HL-60 (cell line): ENCODE measurements around the gene CHKB.

Experiments
- DNase-seq, 2 experiments: peaks; one replicate each; pipeline ENCODE4 v3.0.0-alpha.2; 2010 to 2020; ENCODE audit warnings: low read depth in 1 of 2, low spot score in 1 of 2
- H3K27ac ChIP-seq: fragments of 250-450 bp; sonication (Bioruptor Pico); replicated peaks from 2 replicates; pipeline ENCODE4 v1.5.1; 2020; ENCODE audit warnings: mild to moderate bottlenecking, moderate library complexity
- H3K27me3 ChIP-seq: fragments of 250-450 bp; sonication (Bioruptor Pico); 2 replicates; pipeline ENCODE4 v1.5.1; 2021; ENCODE audit warnings: mild to moderate bottlenecking, moderate library complexity; ENCODE audit not compliant: insufficient read depth, poor library complexity, severe bottlenecking
- H3K4me3 ChIP-seq: replicated peaks from 2 replicates; pipeline ENCODE4 v1.5.1; 2011; ENCODE audit warnings: mild to moderate bottlenecking, control low read depth, low read length; ENCODE audit not compliant: insufficient read depth
- GABPA ChIP-seq: IDR thresholded peaks from 2 replicates; pipeline ENCODE4 v1.6.1; 2012; ENCODE audit warnings: low read depth
- POLR2AphosphoS5 ChIP-seq: IDR thresholded peaks from 2 replicates; pipeline ENCODE4 v1.6.1; 2012; ENCODE audit warnings: low read depth
- SPI1 ChIP-seq: IDR thresholded peaks from 2 replicates; pipeline ENCODE4 v1.6.1; 2012; ENCODE audit warnings: low read depth, mild to moderate bottlenecking, borderline replicate concordance
- TF ChIP-seq, protein P1 (sequence below): IDR thresholded peaks from 2 replicates; pipeline ENCODE4 v1.6.1; 2012; ENCODE audit warnings: low read depth; ENCODE audit not compliant: insufficient replicate concordance
- TF ChIP-seq, protein P2 (sequence below): IDR thresholded peaks from one replicate; pipeline ENCODE4 v1.5.1; 2011; ENCODE audit warnings: low read length, control low read depth, inconsistent platforms; ENCODE audit not compliant: insufficient read depth

CHKB gene

DNA sequence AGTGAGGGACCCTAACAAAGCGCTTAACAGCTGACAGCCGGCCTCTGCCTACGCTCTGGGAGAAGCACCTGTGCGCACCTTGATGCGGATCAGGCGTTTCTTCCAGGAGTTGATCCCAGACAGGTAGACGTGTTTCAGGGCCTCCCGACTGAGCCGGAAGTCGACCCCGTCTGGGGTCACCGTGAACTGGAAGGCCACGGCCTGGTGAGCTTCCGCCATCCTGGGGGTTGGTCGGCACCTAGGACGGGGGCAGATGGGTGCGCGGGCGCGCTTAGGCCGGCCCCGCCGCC lies 5.0 kb downstream of the CHKB start:
- no peak for TF ChIP-seq SPI1
- TF ChIP-seq GABPA: no peak
- no peak for TF ChIP-seq POLR2AphosphoS5
- TF ChIP-seq, protein P1, sequence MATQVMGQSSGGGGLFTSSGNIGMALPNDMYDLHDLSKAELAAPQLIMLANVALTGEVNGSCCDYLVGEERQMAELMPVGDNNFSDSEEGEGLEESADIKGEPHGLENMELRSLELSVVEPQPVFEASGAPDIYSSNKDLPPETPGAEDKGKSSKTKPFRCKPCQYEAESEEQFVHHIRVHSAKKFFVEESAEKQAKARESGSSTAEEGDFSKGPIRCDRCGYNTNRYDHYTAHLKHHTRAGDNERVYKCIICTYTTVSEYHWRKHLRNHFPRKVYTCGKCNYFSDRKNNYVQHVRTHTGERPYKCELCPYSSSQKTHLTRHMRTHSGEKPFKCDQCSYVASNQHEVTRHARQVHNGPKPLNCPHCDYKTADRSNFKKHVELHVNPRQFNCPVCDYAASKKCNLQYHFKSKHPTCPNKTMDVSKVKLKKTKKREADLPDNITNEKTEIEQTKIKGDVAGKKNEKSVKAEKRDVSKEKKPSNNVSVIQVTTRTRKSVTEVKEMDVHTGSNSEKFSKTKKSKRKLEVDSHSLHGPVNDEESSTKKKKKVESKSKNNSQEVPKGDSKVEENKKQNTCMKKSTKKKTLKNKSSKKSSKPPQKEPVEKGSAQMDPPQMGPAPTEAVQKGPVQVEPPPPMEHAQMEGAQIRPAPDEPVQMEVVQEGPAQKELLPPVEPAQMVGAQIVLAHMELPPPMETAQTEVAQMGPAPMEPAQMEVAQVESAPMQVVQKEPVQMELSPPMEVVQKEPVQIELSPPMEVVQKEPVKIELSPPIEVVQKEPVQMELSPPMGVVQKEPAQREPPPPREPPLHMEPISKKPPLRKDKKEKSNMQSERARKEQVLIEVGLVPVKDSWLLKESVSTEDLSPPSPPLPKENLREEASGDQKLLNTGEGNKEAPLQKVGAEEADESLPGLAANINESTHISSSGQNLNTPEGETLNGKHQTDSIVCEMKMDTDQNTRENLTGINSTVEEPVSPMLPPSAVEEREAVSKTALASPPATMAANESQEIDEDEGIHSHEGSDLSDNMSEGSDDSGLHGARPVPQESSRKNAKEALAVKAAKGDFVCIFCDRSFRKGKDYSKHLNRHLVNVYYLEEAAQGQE: no peak
- TF ChIP-seq, protein P2, sequence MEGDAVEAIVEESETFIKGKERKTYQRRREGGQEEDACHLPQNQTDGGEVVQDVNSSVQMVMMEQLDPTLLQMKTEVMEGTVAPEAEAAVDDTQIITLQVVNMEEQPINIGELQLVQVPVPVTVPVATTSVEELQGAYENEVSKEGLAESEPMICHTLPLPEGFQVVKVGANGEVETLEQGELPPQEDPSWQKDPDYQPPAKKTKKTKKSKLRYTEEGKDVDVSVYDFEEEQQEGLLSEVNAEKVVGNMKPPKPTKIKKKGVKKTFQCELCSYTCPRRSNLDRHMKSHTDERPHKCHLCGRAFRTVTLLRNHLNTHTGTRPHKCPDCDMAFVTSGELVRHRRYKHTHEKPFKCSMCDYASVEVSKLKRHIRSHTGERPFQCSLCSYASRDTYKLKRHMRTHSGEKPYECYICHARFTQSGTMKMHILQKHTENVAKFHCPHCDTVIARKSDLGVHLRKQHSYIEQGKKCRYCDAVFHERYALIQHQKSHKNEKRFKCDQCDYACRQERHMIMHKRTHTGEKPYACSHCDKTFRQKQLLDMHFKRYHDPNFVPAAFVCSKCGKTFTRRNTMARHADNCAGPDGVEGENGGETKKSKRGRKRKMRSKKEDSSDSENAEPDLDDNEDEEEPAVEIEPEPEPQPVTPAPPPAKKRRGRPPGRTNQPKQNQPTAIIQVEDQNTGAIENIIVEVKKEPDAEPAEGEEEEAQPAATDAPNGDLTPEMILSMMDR: no peak
- no peak for DNase-seq

DNA sequence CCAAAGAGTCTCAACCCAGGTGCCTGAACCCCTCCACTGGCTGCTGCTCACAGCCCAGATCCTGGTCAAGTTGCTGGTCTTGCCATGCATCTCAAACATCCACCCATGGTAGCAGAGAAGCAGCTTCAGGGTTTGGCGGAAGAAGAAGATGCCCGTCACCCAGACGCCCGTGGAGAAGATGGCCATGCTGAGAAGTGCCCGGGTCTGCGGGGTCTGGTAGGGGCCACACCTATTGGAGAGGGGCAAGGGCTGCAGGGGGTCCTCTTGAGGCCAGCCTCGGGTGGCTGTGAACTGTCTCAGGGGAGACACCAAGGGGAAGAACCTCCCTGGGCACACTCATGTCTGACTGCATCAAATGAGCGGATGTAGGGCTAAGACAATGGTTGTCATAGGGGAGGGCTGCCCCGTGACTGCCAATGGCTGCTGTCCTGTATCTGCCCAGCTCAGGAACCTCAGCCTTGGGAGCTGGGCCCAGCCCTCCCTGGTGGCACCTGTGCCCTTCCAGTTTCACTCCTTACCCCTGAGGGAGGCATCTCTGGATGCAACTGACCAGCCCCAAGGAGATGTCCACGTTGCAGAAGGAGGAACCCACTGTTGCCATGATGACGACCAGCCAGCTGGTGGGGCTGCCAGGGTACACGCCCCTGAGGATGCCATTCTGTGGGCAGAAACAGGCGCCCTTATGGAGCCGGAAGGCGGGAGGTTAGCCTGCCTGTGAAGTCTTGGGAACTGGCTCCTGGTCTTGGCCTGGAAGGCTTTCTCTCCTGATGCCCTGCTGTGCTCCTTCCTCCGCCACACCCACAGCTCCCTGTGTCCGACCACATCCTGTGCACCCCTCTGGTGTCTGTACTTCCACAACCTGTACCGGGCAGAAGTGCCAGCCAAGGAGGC lies 5.6 kb downstream of the CHKB start:
- no peak for DNase-seq
- H3K27ac ChIP-seq: no peak overlapping the region

More for the DNA sequence above, 5.0 kb downstream of the CHKB start:
- Histone ChIP-seq H3K27ac (no peak overlapping the region), H3K4me3 (no peak overlapping the region), H3K27me3 (no peaks in the 10 kb centered on the region)

DNA sequence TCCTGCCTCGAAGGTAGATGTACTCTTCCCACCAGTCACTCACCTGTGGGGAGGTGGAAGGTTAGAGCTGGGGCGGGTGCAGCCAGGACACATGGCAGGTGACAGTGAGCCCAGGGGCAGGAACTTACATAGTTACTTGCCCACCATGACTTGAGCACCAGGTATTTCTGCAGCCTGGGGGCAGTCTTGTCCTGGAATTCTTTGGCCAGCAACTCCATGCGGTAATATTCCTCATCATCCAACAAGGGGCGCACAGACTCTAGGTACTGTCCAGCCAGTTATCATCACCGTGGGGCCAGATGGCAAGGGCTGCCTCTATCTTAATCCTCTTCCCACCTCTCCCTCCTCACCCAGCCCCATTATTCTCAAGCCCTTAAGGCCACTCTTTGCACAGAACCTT lies 6.6 kb downstream of the CHKB start:
- TF ChIP-seq, protein P1: no peak
- TF ChIP-seq GABPA (no peak), POLR2AphosphoS5 (no peak), SPI1 (no peak)
- TF ChIP-seq, protein P2: no peak
- DNase-seq: peak in 1 of 2 experiments; percentile 16
- Histone ChIP-seq H3K4me3 (no peak overlapping the region), H3K27me3 (no peaks in the 10 kb centered on the region), H3K27ac (no peak overlapping the region)

More for the DNA sequence above, 5.6 kb downstream of the CHKB start:
- TF ChIP-seq, protein P2: no peak
- H3K4me3 ChIP-seq: no peak overlapping the region
- H3K27me3 ChIP-seq: no peaks in the 10 kb centered on the region

DNA sequence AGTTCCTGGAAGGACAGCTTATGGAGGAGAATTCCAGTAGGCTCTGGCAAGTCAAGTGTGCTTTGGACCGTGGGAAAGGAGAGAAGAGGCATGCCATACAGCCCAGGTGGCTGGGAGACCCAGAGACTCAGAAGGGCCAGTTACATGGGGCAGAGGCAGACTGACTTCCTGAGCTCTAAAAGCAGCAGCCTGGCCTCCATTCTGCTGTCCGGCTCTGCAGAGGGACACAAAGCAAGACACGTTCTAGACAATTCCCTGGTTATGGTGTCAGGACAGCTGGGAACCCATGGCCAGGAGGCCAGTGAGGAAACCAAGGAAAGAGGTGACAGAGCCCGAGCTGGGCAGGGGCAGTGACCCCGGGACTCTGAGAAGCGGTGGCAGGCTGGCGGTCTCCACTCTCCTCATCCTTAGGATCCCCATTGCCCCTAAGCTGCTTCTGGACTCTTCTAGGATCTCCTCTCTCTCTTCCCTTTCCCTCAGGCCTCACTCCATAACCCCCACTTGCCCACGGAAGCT lies 7.2 kb downstream of the CHKB start:
- no peak overlapping the region for H3K27ac ChIP-seq
- TF ChIP-seq GABPA (no peak), SPI1 (no peak), POLR2AphosphoS5 (no peak)
- TF ChIP-seq, protein P1: no peak
- TF ChIP-seq, protein P2: no peak
- DNase-seq: no peak
- no peaks in the 10 kb centered on the region for H3K27me3 ChIP-seq
- no peak overlapping the region for H3K4me3 ChIP-seq
